Endothelial cell of umbilical vein (primary cell): ENCODE data around the gene DNAH11. TPM values are rescaled to one million over a fixed set of nuclear protein-coding genes. Genes with fewer than 3 reads are reported as not detected.

ENCODE experiments used
- BruUV-seq: library from RNA; stranded (reverse); fragments of 400-500 nt; replicated peaks from 2 replicates; lab custom pipeline; 2021; lab: Mats Ljungman, UMichigan
- CTCF ChIA-PET: fragments of 300-600, 350-600 bp; sonication (Branson Sonifier 250); formaldehyde crosslinking; loops from one replicate; lab custom pipeline; 2021; ENCODE audit warnings: antibody characterized with exemption, inconsistent platforms; lab: Charles Lee
- POLR2A ChIA-PET: fragments of 300-600, 350-600 bp; sonication (Branson Sonifier 250); formaldehyde crosslinking; loops from one replicate; lab custom pipeline; 2021; ENCODE audit warnings: antibody characterized with exemption, inconsistent platforms; lab: Charles Lee
- DNase-seq: peaks from one replicate; pipeline ENCODE4 v3.0.0-alpha.2; 2011; ENCODE audit warnings: low read depth, low spot score
- FAIRE-seq: peaks from 2 replicates; lab custom pipeline; 2011; peaks lifted over from hg19 to GRCh38; lab: Jason Lieb, UNC
- H2AFZ ChIP-seq: 2 replicates; pipeline ENCODE4 v1.6.0; 2012; ENCODE audit warnings: low read depth, low read length, control low read depth, inconsistent platforms
- H3K27ac ChIP-seq: 2 replicates; pipeline ENCODE4 v1.5.1; 2011; ENCODE audit warnings: low read depth, mild to moderate bottlenecking, control low read depth, low read length, moderate library complexity; ENCODE audit not compliant: insufficient read depth
- H3K27me3 ChIP-seq, 2 experiments: 2 replicates each; pipeline versions ENCODE4 v1.6.0 to v1.6.1; 2011; ENCODE audit warnings: low read length in 2 of 2, mixed read lengths in 1 of 2; ENCODE audit not compliant: control insufficient read depth in 2 of 2, insufficient read depth in 2 of 2
- H3K36me3 ChIP-seq, 2 experiments: 2 replicates in 1 of 2; 3 replicates in 1 of 2; pipeline ENCODE4 v1.5.1; 2011; ENCODE audit warnings: low read length in 2 of 2, mild to moderate bottlenecking in 1 of 2, moderate library complexity in 1 of 2; ENCODE audit not compliant: control insufficient read depth in 2 of 2, insufficient read depth in 2 of 2; ENCODE audit errors: extremely low read depth in 1 of 2
- H3K4me1 ChIP-seq: 3 replicates; pipeline ENCODE4 v1.5.1; 2011; ENCODE audit warnings: mild to moderate bottlenecking, low read length; ENCODE audit not compliant: control insufficient read depth, insufficient read depth; ENCODE audit errors: extremely low read depth
- H3K4me2 ChIP-seq: 2 replicates; pipeline ENCODE4 v1.6.1; 2011; ENCODE audit warnings: low read length, control low read depth, mixed read lengths; ENCODE audit not compliant: insufficient read depth
- H3K4me3 ChIP-seq, 3 experiments: fragments of 200-600 bp in 1 of 3; sonication (generic), shearing (Covaris generic) in 1 of 3; replicated peaks in 1 of 3; 2 replicates each; pipeline ENCODE4 v1.5.1; 2011 to 2016; ENCODE audit warnings: control low read depth in 3 of 3, low read length in 3 of 3, mild to moderate bottlenecking in 2 of 3, inconsistent platforms in 1 of 3, low read depth in 1 of 3, moderate library complexity in 1 of 3; ENCODE audit not compliant: insufficient read depth in 1 of 3
- H3K79me2 ChIP-seq: 2 replicates; pipeline ENCODE4 v1.6.0; 2012; ENCODE audit warnings: low read length, inconsistent platforms; ENCODE audit not compliant: control insufficient read depth, insufficient read depth
- H3K9ac ChIP-seq: replicated peaks from 2 replicates; pipeline ENCODE3; 2011; ENCODE audit warnings: low read length, control low read depth; ENCODE audit not compliant: insufficient read depth; ENCODE audit errors: extremely low read depth
- H3K9me1 ChIP-seq: replicated peaks from 3 replicates; pipeline ENCODE4 v1.6.0; 2011; ENCODE audit warnings: mild to moderate bottlenecking, low read length; ENCODE audit not compliant: control insufficient read depth, insufficient read depth; ENCODE audit errors: extremely low read depth
- H3K9me3 ChIP-seq: replicated peaks from 2 replicates; pipeline ENCODE4 v1.5.1; 2012; ENCODE audit warnings: low read length, inconsistent platforms; ENCODE audit not compliant: control insufficient read depth, insufficient read depth
- H4K20me1 ChIP-seq: replicated peaks from 2 replicates; pipeline ENCODE3; 2011; ENCODE audit warnings: mild to moderate bottlenecking, low read length; ENCODE audit not compliant: control insufficient read depth, insufficient read depth; ENCODE audit errors: extremely low read depth
- EZH2 ChIP-seq: IDR thresholded peaks from 2 replicates; pipeline ENCODE4 v1.6.1; 2012; ENCODE audit warnings: borderline replicate concordance, low read depth, mild to moderate bottlenecking, moderate library complexity, low read length, inconsistent platforms; ENCODE audit not compliant: severe bottlenecking
- FOS ChIP-seq: IDR thresholded peaks from 2 replicates; pipeline ENCODE4 v1.6.1; 2011; ENCODE audit warnings: mild to moderate bottlenecking, low read length, moderate library complexity, borderline replicate concordance; ENCODE audit not compliant: insufficient read depth
- GATA2 ChIP-seq: IDR thresholded peaks from 2 replicates; pipeline ENCODE4 v1.7.0; 2011; ENCODE audit warnings: low read depth, mild to moderate bottlenecking, moderate library complexity, mixed read lengths, low read length; ENCODE audit not compliant: insufficient read length, insufficient read depth
- JUN ChIP-seq: IDR thresholded peaks from 2 replicates; pipeline ENCODE4 v1.6.1; 2011; ENCODE audit warnings: borderline replicate concordance, low read depth; ENCODE audit not compliant: insufficient read length, insufficient read depth
- MYC ChIP-seq: IDR thresholded peaks from one replicate; pipeline ENCODE4 v1.6.1; 2011; ENCODE audit warnings: mild to moderate bottlenecking, low read depth, low read length
- POLR2A ChIP-seq: IDR thresholded peaks from 2 replicates; pipeline ENCODE4 v1.6.1; 2012; ENCODE audit warnings: low read depth, mild to moderate bottlenecking, control low read depth, low read length
- POLR2AphosphoS5 ChIP-seq: IDR thresholded peaks from 2 replicates; pipeline ENCODE4 v1.6.1; 2012; ENCODE audit warnings: low read depth, mild to moderate bottlenecking, control low read depth, low read length, moderate library complexity; ENCODE audit not compliant: insufficient read depth
- dilution Hi-C: fragments of 300-500 bp; cut with MboI; formaldehyde crosslinking; loops from one replicate; pipeline ENCODE4 v1.15.0; 2019; ENCODE audit warnings: low sequenced_read_pairs; ENCODE audit not compliant: extremely low pct_ligation_motif_present
- intact Hi-C: fragments of 100-400 bp; cut with micrococcal nuclease; formaldehyde crosslinking; loops from one replicate; pipeline ENCODE4 v1.10.0; 2022
- polyA plus RNA-seq, 4 experiments: library from polyadenylated mRNA; depleted of rRNA in 3 of 4; stranded (reverse) in 3 of 4; unstranded in 1 of 4; fragments of >200 nt; gene quantifications; 2 replicates each; pipeline versions ENCODE4 v1.2.1 to v1.2.3, GENCODE V29; 2011 to 2012; ENCODE audit warnings: missing spikeins in 1 of 4
- total RNA-seq: library from RNA; stranded (reverse); gene quantifications from 2 replicates; pipeline ENCODE4 v1.2.3, GENCODE V29; 2021
- TF ChIP-seq, protein P1 (sequence below): IDR thresholded peaks from 2 replicates; pipeline ENCODE4 v1.6.1; 2011; ENCODE audit not compliant: insufficient read depth, insufficient read length
- TF ChIP-seq, protein P2 (sequence below), 2 donors: IDR thresholded peaks; 1 replicate in 1 of 2; 2 replicates in 1 of 2; pipeline ENCODE4 v1.5.1; 2011; ENCODE audit warnings: low read length in 2 of 2, mild to moderate bottlenecking in 2 of 2, moderate library complexity in 2 of 2, control low read depth in 1 of 2, inconsistent platforms in 1 of 2, low read depth in 1 of 2; ENCODE audit not compliant: insufficient read depth in 1 of 2; ENCODE audit errors: extremely low read depth in 1 of 2

DNAH11 gene
- total and polyA plus RNA-seq, 2 donors (not counting 3 experiments of a cell fraction or from before 2014, with no cell fraction given): 0.69 to 0.91 TPM

DNA sequence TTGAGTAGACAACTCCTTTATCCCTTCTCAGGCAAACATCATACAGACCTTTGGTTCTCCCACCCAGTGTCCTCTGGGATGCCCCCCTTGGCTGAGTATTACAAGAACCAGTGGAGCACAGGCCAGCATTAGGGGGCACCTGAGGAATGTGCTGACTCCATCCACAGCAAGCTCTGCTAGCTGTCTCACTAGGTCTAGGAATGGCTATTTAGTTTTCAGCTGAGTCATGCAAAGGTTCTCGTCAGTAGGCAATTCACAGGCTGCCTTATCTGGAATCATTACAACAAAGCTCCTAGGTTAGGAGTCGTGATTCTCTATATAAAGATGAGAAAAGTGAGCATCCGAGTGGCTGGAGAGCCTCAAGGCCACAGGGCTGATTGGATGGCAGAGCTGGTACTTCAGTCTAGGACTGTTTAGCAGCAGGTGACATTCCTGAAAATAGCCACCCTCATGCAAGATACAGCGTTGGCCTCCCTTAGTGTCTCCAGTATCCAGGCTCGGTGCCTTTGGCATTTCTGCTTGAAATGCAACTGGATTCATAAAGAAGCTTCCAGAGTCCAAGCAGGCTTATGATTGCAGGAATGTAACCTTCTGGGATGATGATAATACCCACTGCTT lies 327.1 kb downstream of the DNAH11 start:
- intact Hi-C loops: no loop called here
- H3K4me2 ChIP-seq: no peak overlapping the region
- FAIRE-seq (no peak), DNase-seq (no peak)
- no peak overlapping the region for H3K4me3 ChIP-seq
- H3K9me1 ChIP-seq: no peaks in the 10 kb centered on the region
- H3K79me2 ChIP-seq: no peaks in the 10 kb centered on the region
- POLR2A ChIA-PET: no interaction called here
- CTCF ChIA-PET: interaction anchor here (0.9 to 1.0 kb wide), 2 partner anchors 11 to 72 kb away, joined by 3 read pairs; no protein-coding TSS in a partner anchor
- TF ChIP-seq JUN: no peak
- no peak overlapping the region for H2AFZ ChIP-seq
- H3K27ac ChIP-seq: no peak overlapping the region
- H3K9ac ChIP-seq: no peak overlapping the region
- H3K4me1 ChIP-seq: peaks cover 4% of the 10 kb centered on the region
- no peaks in the 10 kb centered on the region for H3K9me3 ChIP-seq
- no TSS peak for BruUV-seq
- H3K27me3 ChIP-seq: no peaks in the 10 kb centered on the region
- H4K20me1 ChIP-seq: no peaks in the 10 kb centered on the region
- H3K36me3 ChIP-seq: no peaks in the 10 kb centered on the region
- dilution Hi-C loops: no loop called here

DNA sequence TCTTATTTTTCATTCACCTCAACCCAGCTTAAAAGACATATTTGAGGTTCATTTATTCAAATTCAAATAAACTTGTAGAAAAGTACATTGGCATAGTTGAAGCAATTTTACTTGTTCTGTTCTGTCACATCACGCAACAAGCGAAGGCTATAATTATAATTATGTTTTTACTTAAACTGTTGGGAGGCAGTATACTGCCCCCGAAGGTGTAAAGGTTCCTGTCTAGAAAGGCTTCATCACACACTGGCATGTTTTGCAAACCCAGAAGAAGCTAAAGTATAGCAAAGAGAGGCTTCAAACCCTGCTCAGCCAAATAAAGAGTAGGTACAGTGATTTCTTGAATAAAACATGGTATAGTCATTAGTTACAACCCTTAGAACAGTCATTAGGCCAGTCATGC lies 340.2 kb downstream of the DNAH11 start:
- no peaks in the 10 kb centered on the region for H3K36me3 ChIP-seq
- no peak for FAIRE-seq
- DNase-seq: no peak
- no peaks in the 10 kb centered on the region for H3K4me1 ChIP-seq
- no TSS peak for BruUV-seq
- no peaks in the 10 kb centered on the region for H3K9me1 ChIP-seq
- no peak overlapping the region for H3K9ac ChIP-seq
- no peak overlapping the region for H3K27ac ChIP-seq
- H4K20me1 ChIP-seq: no peaks in the 10 kb centered on the region
- CTCF ChIA-PET: no interaction called here
- H3K9me3 ChIP-seq: no peaks in the 10 kb centered on the region
- no peak for TF ChIP-seq GATA2
- TF ChIP-seq JUN: no peak
- no peak for TF ChIP-seq EZH2
- TF ChIP-seq POLR2AphosphoS5: no peak
- TF ChIP-seq, protein P1, sequence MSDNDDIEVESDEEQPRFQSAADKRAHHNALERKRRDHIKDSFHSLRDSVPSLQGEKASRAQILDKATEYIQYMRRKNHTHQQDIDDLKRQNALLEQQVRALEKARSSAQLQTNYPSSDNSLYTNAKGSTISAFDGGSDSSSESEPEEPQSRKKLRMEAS: no peak
- TF ChIP-seq, protein P2, sequence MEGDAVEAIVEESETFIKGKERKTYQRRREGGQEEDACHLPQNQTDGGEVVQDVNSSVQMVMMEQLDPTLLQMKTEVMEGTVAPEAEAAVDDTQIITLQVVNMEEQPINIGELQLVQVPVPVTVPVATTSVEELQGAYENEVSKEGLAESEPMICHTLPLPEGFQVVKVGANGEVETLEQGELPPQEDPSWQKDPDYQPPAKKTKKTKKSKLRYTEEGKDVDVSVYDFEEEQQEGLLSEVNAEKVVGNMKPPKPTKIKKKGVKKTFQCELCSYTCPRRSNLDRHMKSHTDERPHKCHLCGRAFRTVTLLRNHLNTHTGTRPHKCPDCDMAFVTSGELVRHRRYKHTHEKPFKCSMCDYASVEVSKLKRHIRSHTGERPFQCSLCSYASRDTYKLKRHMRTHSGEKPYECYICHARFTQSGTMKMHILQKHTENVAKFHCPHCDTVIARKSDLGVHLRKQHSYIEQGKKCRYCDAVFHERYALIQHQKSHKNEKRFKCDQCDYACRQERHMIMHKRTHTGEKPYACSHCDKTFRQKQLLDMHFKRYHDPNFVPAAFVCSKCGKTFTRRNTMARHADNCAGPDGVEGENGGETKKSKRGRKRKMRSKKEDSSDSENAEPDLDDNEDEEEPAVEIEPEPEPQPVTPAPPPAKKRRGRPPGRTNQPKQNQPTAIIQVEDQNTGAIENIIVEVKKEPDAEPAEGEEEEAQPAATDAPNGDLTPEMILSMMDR (IDR thresholded peaks at IDR 0.05; ENCODE audit: extremely low read depth in 1 of 2, insufficient read depth in 1 of 2, low read depth in 1 of 2, low read length in 2 of 2): no peak
- TF ChIP-seq POLR2A: no peak
- no peak for TF ChIP-seq FOS
- no peak for TF ChIP-seq MYC
- intact Hi-C loops: no loop called here
- no peaks in the 10 kb centered on the region for H3K27me3 ChIP-seq
- POLR2A ChIA-PET: interaction anchor here (0.6 kb wide), 1 partner anchor 62 kb away, joined by 4 read pairs; no protein-coding TSS in a partner anchor
- no peaks in the 10 kb centered on the region for H3K79me2 ChIP-seq
- no peak overlapping the region for H3K4me2 ChIP-seq
- H3K4me3 ChIP-seq: no peak overlapping the region
- dilution Hi-C loops: no loop called here
- no peak overlapping the region for H2AFZ ChIP-seq
